IMR-90 (cell line): Measurements from ENCODE around the gene CACNA1I. TPM values are rescaled to one million over a fixed set of nuclear protein-coding genes. Genes with fewer than 3 reads are reported as not detected.
A peak's percentile ranks its signal among the peaks of the same experiment; 100 is the strongest.

Experiments
- ATAC-seq: fragments of 200-7000 bp; cut with Tn5 transposase; 2 replicates; pipeline ENCODE4 v1.9.1; 2020; ENCODE audit warnings: low read depth, mild to moderate bottlenecking, moderate library complexity
- BruUV-seq: library from RNA; stranded (reverse); fragments of 400-500 nt; replicated peaks from 2 replicates; lab custom pipeline; 2021; lab: Mats Ljungman, UMichigan
- CTCF ChIA-PET: fragments of 300-600 bp; formaldehyde crosslinking; extraction: SDS; loops from one replicate; lab custom pipeline; 2021; ENCODE audit warnings: antibody characterized with exemption; lab: Yijun Ruan, JAX
- POLR2A ChIA-PET: fragments of 300-600 bp; sonication (Branson Sonifier 250); formaldehyde crosslinking; loops from one replicate; lab custom pipeline; 2022; ENCODE audit warnings: antibody characterized with exemption; ENCODE audit not compliant: unreplicated experiment; lab: Charles Lee
- DNase-seq: peaks from one replicate; pipeline ENCODE4 v3.0.0; 2013
- H2AFZ ChIP-seq: replicated peaks from 2 replicates; pipeline ENCODE3; 2013; ENCODE audit warnings: low read length, mild to moderate bottlenecking; ENCODE audit not compliant: poor library complexity
- H2AK5ac ChIP-seq: 2 replicates; pipeline ENCODE4 v1.6.1; 2013; ENCODE audit warnings: low read depth, low read length, inconsistent platforms
- H2AK9ac ChIP-seq: replicated peaks from 2 replicates; pipeline ENCODE3; 2013; ENCODE audit warnings: mild to moderate bottlenecking, low read depth, low read length, moderate library complexity; ENCODE audit not compliant: poor library complexity
- H2BK120ac ChIP-seq: 2 replicates; pipeline ENCODE4 v1.6.1; 2013; ENCODE audit warnings: low read depth, low read length, inconsistent platforms
- H2BK15ac ChIP-seq: 3 replicates; pipeline ENCODE4 v1.6.1; 2013; ENCODE audit warnings: low read depth, low read length, inconsistent platforms
- H2BK20ac ChIP-seq: 2 replicates; pipeline ENCODE4 v1.6.1; 2013; ENCODE audit warnings: low read depth, mild to moderate bottlenecking, inconsistent platforms, low read length, moderate library complexity
- H2BK5ac ChIP-seq: 2 replicates; pipeline ENCODE4 v1.6.1; 2013; ENCODE audit warnings: mild to moderate bottlenecking, low read depth, low read length, inconsistent platforms; ENCODE audit not compliant: poor library complexity, severe bottlenecking
- H3K14ac ChIP-seq: replicated peaks from 2 replicates; pipeline ENCODE4 v1.6.1; 2013; ENCODE audit warnings: low read depth, low read length, inconsistent platforms
- H3K18ac ChIP-seq: 2 replicates; pipeline ENCODE4 v1.6.1; 2013; ENCODE audit warnings: low read depth, low read length, control low read depth
- H3K23ac ChIP-seq: 2 replicates; pipeline ENCODE4 v1.6.1; 2013; ENCODE audit warnings: low read depth, low read length, inconsistent platforms
- H3K27ac ChIP-seq: 2 replicates; pipeline ENCODE4 v1.5.1; 2013; ENCODE audit warnings: mild to moderate bottlenecking, control low read depth, low read length; ENCODE audit not compliant: insufficient read depth
- H3K27me3 ChIP-seq: 2 replicates; pipeline ENCODE4 v1.6.1; 2013; ENCODE audit warnings: low read length; ENCODE audit not compliant: control insufficient read depth, insufficient read depth
- H3K36me3 ChIP-seq: 2 replicates; pipeline ENCODE4 v1.6.1; 2013; ENCODE audit warnings: low read length, mixed read lengths; ENCODE audit not compliant: control insufficient read depth, insufficient read depth
- H3K4ac ChIP-seq: 2 replicates; pipeline ENCODE4 v1.6.1; 2013; ENCODE audit warnings: low read depth, low read length, inconsistent platforms
- H3K4me1 ChIP-seq: 2 replicates; pipeline ENCODE4 v1.6.1; 2013; ENCODE audit warnings: low read length, mixed read lengths; ENCODE audit not compliant: control insufficient read depth, insufficient read depth
- H3K4me2 ChIP-seq: 2 replicates; pipeline ENCODE4 v1.6.1; 2013; ENCODE audit warnings: low read depth, mild to moderate bottlenecking, control low read depth, low read length, moderate library complexity
- H3K4me3 ChIP-seq: 2 replicates; pipeline ENCODE4 v1.5.1; 2013; ENCODE audit warnings: low read depth, mild to moderate bottlenecking, control low read depth, low read length, moderate library complexity; ENCODE audit not compliant: insufficient read depth
- H3K56ac ChIP-seq: 2 replicates; pipeline ENCODE4 v1.6.1; 2013; ENCODE audit warnings: low read length, inconsistent platforms; ENCODE audit not compliant: insufficient read depth; ENCODE audit errors: extremely low read depth
- H3K79me1 ChIP-seq, 2 experiments: 2 replicates each; pipeline ENCODE4 v1.6.1; 2013; ENCODE audit warnings: low read length in 2 of 2, inconsistent platforms in 1 of 2, low read depth in 1 of 2
- H3K9ac ChIP-seq: 2 replicates; pipeline ENCODE4 v1.6.1; 2013; ENCODE audit warnings: low read depth, low read length, control low read depth
- H3K9me1 ChIP-seq: 2 replicates; pipeline ENCODE4 v1.6.1; 2013; ENCODE audit warnings: low read length, inconsistent platforms; ENCODE audit not compliant: insufficient read depth
- H3K9me3 ChIP-seq: 2 replicates; pipeline ENCODE4 v1.6.1; 2013; ENCODE audit warnings: low read length; ENCODE audit not compliant: control insufficient read depth, insufficient read depth
- H4K20me1 ChIP-seq: 2 replicates; pipeline ENCODE4 v1.6.1; 2013; ENCODE audit warnings: low read length, inconsistent platforms; ENCODE audit not compliant: insufficient read depth
- H4K5ac ChIP-seq: 2 replicates; pipeline ENCODE4 v1.6.1; 2013; ENCODE audit warnings: mild to moderate bottlenecking, low read depth, low read length, control low read depth
- H4K8ac ChIP-seq, 2 experiments: 2 replicates each; pipeline ENCODE4 v1.6.1; 2013; ENCODE audit warnings: low read depth in 2 of 2, low read length in 2 of 2, control low read depth in 1 of 2, inconsistent platforms in 1 of 2
- H4K91ac ChIP-seq: 2 replicates; pipeline ENCODE4 v1.6.1; 2013; ENCODE audit warnings: low read depth, low read length, inconsistent platforms; ENCODE audit not compliant: insufficient read depth
- BHLHE40 ChIP-seq: fragments of 150-350 bp; IDR thresholded peaks from 2 replicates; pipeline ENCODE4 v1.6.1; 2016; ENCODE audit warnings: mild to moderate bottlenecking, low read depth, low read length
- CHD1 ChIP-seq: IDR thresholded peaks from 2 replicates; pipeline ENCODE4 v1.6.1; 2012; ENCODE audit warnings: low read depth, low read length, improper control_type of control experiment
- CTCF ChIP-seq: conservative IDR thresholded peaks from 2 replicates; pipeline ENCODE4 v1.5.1; 2012; ENCODE audit warnings: mild to moderate bottlenecking, low read depth, low read length, improper control_type of control experiment
- FOS ChIP-seq: fragments of 150-350 bp; IDR thresholded peaks from 2 replicates; pipeline ENCODE4 v1.6.1; 2016; ENCODE audit warnings: low read depth, low read length
- MAFK ChIP-seq: IDR thresholded peaks from 2 replicates; pipeline ENCODE4 v1.6.1; 2012; ENCODE audit warnings: low read depth, low read length, improper control_type of control experiment
- MAZ ChIP-seq: IDR thresholded peaks from 2 replicates; pipeline ENCODE4 v1.6.1; 2012; ENCODE audit warnings: low read depth, mild to moderate bottlenecking, low read length, improper control_type of control experiment, moderate library complexity, borderline replicate concordance
- MXI1 ChIP-seq: IDR thresholded peaks from 2 replicates; pipeline ENCODE4 v1.6.1; 2012; ENCODE audit warnings: low read depth, mild to moderate bottlenecking, low read length, moderate library complexity, borderline replicate concordance
- NFE2L2 ChIP-seq: fragments of 150-350 bp; IDR thresholded peaks from 2 replicates; pipeline ENCODE4 v1.6.1; 2016; ENCODE audit warnings: low read depth, mild to moderate bottlenecking, low read length
- POLR2A ChIP-seq: IDR thresholded peaks from 2 replicates; pipeline ENCODE4 v1.6.1; 2012; ENCODE audit warnings: mild to moderate bottlenecking, low read depth, low read length
- RAD21 ChIP-seq: IDR thresholded peaks from 2 replicates; pipeline ENCODE4 v1.6.1; 2012; ENCODE audit warnings: low read length, improper control_type of control experiment
- RCOR1 ChIP-seq: IDR thresholded peaks from 2 replicates; pipeline ENCODE4 v1.6.1; 2012; ENCODE audit warnings: mild to moderate bottlenecking, low read length, improper control_type of control experiment; ENCODE audit not compliant: insufficient replicate concordance
- RFX5 ChIP-seq: IDR thresholded peaks from 2 replicates; pipeline ENCODE4 v1.8.0; 2012; ENCODE audit warnings: low read depth, mild to moderate bottlenecking, low read length, moderate library complexity
- SMC3 ChIP-seq: fragments of 150-350 bp; IDR thresholded peaks from 2 replicates; pipeline ENCODE4 v1.6.1; 2016; ENCODE audit warnings: low read depth, mild to moderate bottlenecking, antibody characterized with exemption, low read length, moderate library complexity
- WGBS, 2 experiments: methylation state at CpG; one replicate each; pipeline versions ENCODE4 v1.1.5 to v1.1.7; 2013; ENCODE audit warnings: missing lambda C conversion rate in 2 of 2; ENCODE audit not compliant: insufficient read length in 1 of 2; ENCODE audit errors: extremely low coverage in 2 of 2; 5-methylcytosine and 5-hydroxymethylcytosine counted together
- dilution Hi-C: fragments of 300-500 bp; cut with HindIII; formaldehyde crosslinking; loops from one replicate; pipeline ENCODE4 v1.14.3; 2018; ENCODE audit warnings: low sequenced_read_pairs; ENCODE audit not compliant: unreplicated experiment
- in situ Hi-C: fragments of 300-500 bp; cut with MboI; formaldehyde crosslinking; loops from 3 replicates; pipeline ENCODE4 v1.14.3; 2019; ENCODE audit warnings: low sequenced_read_pairs, inconsistent platforms, mixed read lengths
- intact Hi-C: fragments of 100-400 bp; cut with micrococcal nuclease; formaldehyde crosslinking; loops from 2 replicates; pipeline ENCODE4 v1.10.0; 2022
- polyA plus RNA-seq, 3 experiments: library from polyadenylated mRNA; depleted of rRNA; stranded (reverse); fragments of >200 nt; gene quantifications; 2 replicates each; pipeline ENCODE4 v1.2.3, GENCODE V29; 2012; ENCODE audit warnings: low replicate concordance in 1 of 3
- total RNA-seq: library from RNA; depleted of rRNA; stranded (reverse); fragments of >200 nt; gene quantifications from 2 replicates; pipeline ENCODE4 v1.2.3, GENCODE V29; 2012
- TF ChIP-seq, protein P1 (sequence below): fragments of 150-350 bp; IDR thresholded peaks from 2 replicates; pipeline ENCODE4 v1.6.1; 2017; ENCODE audit warnings: mild to moderate bottlenecking, antibody characterized with exemption, low read length, low read depth
- TF ChIP-seq, protein P2 (sequence below): fragments of 150-350 bp; IDR thresholded peaks from 2 replicates; pipeline ENCODE4 v1.6.1; 2016; ENCODE audit warnings: low read depth, mild to moderate bottlenecking, low read length, moderate library complexity, borderline replicate concordance

Gene CACNA1I
- total and polyA plus RNA-seq, 2 of the 4 experiments (the other 2 are of a cell fraction) = under 0.01 to 0.02 TPM

DNA sequence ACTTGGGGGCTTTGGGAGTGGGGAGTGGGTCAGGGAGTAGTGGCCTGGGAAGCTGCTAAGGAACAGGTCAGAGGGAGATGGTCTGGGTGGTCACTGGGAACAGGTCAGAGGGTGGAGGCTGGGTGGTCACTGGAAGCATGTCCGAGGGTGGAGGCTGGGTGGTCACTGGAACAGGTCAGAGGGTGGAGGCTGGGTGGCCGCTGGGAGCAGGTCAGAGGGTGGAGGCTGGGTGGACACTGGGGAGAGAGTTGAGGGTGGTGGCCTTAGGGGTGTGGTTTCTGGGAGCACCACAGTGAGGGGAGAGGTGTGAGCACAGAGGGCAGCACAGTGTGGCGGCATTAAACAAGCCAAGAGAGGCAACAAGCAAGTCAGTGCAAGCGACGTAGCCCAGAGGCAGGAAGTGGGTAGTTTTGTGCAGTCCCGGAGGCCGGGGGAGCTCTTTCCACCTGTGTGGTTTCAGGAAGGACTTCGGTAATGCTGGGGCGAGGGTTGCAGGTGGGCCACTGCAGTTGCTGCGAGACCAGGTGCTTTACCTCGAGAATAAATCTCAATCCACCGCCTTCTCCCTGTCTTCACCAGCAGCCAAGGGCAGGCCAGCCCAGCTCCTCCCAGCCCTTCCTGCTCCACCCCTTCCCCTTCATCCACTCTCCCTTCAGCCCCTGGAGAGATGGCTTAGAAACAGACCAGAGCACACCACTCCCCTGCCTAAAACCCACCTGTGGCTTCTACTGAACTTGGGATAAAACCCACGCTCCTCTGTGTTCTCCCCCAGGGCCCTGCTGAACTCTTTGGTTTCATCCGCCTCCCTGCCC is 3.2 kb upstream of the CACNA1I start:
- peaks cover 3% of the 10 kb centered on the region; the same call in 1 of the 2 replicates for H3K9me3 ChIP-seq
- H3K4me3 ChIP-seq = no peak overlapping the region
- POLR2A ChIA-PET = no interaction called here
- H4K5ac ChIP-seq = no peak overlapping the region
- DNase-seq (no peak), ATAC-seq (no peak)
- no peak overlapping the region for H4K91ac ChIP-seq
- H3K27ac ChIP-seq = no peak overlapping the region
- intact Hi-C loops (no loop called here), dilution Hi-C loops (no loop called here), in situ Hi-C loops (no loop called here)
- H3K4me1 ChIP-seq = no peaks in the 10 kb centered on the region
- peak overlapping the region; percentile 21 for H2AFZ ChIP-seq
- no peak overlapping the region for H2BK20ac ChIP-seq
- no peaks in the 10 kb centered on the region for H3K79me1 ChIP-seq
- no peak overlapping the region for H2AK9ac ChIP-seq
- H3K9me1 ChIP-seq = peaks cover 9% of the 10 kb centered on the region
- H2AK5ac ChIP-seq = no peak overlapping the region
- H4K20me1 ChIP-seq = no peaks in the 10 kb centered on the region
- peaks cover 13% of the 10 kb centered on the region for H3K27me3 ChIP-seq
- no peak overlapping the region for H3K4ac ChIP-seq
- no peak overlapping the region for H3K9ac ChIP-seq
- no peak overlapping the region for H3K18ac ChIP-seq
- no peak overlapping the region for H2BK5ac ChIP-seq
- H3K14ac ChIP-seq = no peak overlapping the region
- no peak overlapping the region for H4K8ac ChIP-seq
- H2BK120ac ChIP-seq = no peak overlapping the region
- 52% methylated on average over 6 of the region's 14 CpGs; no CpG with 5 or more reads in 1 of the 2 experiments for WGBS, 2 experiments
- H3K56ac ChIP-seq = no peak overlapping the region
- H3K36me3 ChIP-seq = no peaks in the 10 kb centered on the region
- no peak overlapping the region for H3K23ac ChIP-seq
- BruUV-seq = no TSS peak
- H3K4me2 ChIP-seq = no peak overlapping the region
- CTCF ChIA-PET = no interaction called here
- no peak overlapping the region for H2BK15ac ChIP-seq
- TF ChIP-seq RFX5 (no peak), FOS (no peak), MXI1 (no peak), RAD21 (no peak), CTCF (no peak), MAZ (no peak), SMC3 (no peak), NFE2L2 (no peak), MAFK (no peak), POLR2A (no peak), RCOR1 (no peak), BHLHE40 (no peak), CHD1 (no peak)
- TF ChIP-seq, protein P1, sequence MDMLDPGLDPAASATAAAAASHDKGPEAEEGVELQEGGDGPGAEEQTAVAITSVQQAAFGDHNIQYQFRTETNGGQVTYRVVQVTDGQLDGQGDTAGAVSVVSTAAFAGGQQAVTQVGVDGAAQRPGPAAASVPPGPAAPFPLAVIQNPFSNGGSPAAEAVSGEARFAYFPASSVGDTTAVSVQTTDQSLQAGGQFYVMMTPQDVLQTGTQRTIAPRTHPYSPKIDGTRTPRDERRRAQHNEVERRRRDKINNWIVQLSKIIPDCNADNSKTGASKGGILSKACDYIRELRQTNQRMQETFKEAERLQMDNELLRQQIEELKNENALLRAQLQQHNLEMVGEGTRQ = no peak
- TF ChIP-seq, protein P2, sequence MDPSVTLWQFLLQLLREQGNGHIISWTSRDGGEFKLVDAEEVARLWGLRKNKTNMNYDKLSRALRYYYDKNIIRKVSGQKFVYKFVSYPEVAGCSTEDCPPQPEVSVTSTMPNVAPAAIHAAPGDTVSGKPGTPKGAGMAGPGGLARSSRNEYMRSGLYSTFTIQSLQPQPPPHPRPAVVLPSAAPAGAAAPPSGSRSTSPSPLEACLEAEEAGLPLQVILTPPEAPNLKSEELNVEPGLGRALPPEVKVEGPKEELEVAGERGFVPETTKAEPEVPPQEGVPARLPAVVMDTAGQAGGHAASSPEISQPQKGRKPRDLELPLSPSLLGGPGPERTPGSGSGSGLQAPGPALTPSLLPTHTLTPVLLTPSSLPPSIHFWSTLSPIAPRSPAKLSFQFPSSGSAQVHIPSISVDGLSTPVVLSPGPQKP = no peak
